Esophagus muscularis mucosa (tissue), 4 donors: ENCODE data around the gene MRPL55.

Experiments
- EP300 ChIP-seq: sonication (generic); formaldehyde crosslinking; IDR thresholded peaks from one replicate; pipeline ENCODE4 v1.6.1; 2017; ENCODE audit warnings: antibody characterized with exemption
- POLR2A ChIP-seq: fragments of 450-650 bp; IDR thresholded peaks from one replicate; pipeline ENCODE4 v1.6.1; 2017; ENCODE audit warnings: antibody characterized with exemption, moderate library complexity, mild to moderate bottlenecking, low read depth
- POLR2AphosphoS5 ChIP-seq, 2 donors: sonication (generic); formaldehyde crosslinking; IDR thresholded peaks; one replicate each; pipeline ENCODE4 v1.6.1; 2017; ENCODE audit warnings: antibody characterized with exemption in 2 of 2
- TF ChIP-seq, protein P1 (sequence below), 3 experiments: fragments of 200-600 bp in 2 of 3; fragments of 450-650 bp in 1 of 3; sonication (generic) in 2 of 3; IDR thresholded peaks; one replicate each; pipeline ENCODE4 v1.5.1; 2017 to 2019; ENCODE audit warnings: antibody characterized with exemption in 3 of 3, mild to moderate bottlenecking in 2 of 3, moderate library complexity in 1 of 3

DNA sequence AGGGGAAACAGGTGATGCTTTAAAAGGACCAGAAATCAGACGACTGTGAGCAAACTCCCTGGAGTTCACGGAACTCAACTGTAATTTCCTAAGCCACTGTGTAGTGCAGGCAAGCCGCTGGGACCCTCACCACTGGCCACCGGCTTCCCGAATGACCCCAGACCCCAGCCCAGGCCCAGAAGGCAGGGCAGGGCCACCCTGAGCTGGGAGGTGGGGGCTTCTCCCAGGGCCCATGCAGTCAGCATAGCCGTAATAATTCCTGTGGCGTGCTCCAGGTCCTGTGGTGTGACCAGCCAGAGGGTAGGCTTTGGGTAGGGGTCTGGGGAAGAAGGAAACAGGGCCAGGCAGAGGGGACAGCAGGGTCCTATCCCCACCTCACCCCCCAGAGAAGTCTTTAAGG is 30.1 kb downstream of the MRPL55 start:
- TF ChIP-seq, protein P1, sequence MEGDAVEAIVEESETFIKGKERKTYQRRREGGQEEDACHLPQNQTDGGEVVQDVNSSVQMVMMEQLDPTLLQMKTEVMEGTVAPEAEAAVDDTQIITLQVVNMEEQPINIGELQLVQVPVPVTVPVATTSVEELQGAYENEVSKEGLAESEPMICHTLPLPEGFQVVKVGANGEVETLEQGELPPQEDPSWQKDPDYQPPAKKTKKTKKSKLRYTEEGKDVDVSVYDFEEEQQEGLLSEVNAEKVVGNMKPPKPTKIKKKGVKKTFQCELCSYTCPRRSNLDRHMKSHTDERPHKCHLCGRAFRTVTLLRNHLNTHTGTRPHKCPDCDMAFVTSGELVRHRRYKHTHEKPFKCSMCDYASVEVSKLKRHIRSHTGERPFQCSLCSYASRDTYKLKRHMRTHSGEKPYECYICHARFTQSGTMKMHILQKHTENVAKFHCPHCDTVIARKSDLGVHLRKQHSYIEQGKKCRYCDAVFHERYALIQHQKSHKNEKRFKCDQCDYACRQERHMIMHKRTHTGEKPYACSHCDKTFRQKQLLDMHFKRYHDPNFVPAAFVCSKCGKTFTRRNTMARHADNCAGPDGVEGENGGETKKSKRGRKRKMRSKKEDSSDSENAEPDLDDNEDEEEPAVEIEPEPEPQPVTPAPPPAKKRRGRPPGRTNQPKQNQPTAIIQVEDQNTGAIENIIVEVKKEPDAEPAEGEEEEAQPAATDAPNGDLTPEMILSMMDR (IDR thresholded peaks at IDR 0.05) = no peak
- TF ChIP-seq POLR2A = no peak
- TF ChIP-seq POLR2AphosphoS5 (IDR thresholded peaks at IDR 0.05) = no peak
- no peak for TF ChIP-seq EP300
